GM19397 (cell line): ENCODE results near the gene SLC6A19.

ENCODE experiments used
- ATAC-seq: cut with Tn5 transposase; IDR thresholded peaks from one replicate; pipeline ENCODE4 v1.9.1; 2021; ENCODE audit warnings: mild to moderate bottlenecking, moderate library complexity; ENCODE audit not compliant: unreplicated experiment

The SLC6A19 gene

DNA sequence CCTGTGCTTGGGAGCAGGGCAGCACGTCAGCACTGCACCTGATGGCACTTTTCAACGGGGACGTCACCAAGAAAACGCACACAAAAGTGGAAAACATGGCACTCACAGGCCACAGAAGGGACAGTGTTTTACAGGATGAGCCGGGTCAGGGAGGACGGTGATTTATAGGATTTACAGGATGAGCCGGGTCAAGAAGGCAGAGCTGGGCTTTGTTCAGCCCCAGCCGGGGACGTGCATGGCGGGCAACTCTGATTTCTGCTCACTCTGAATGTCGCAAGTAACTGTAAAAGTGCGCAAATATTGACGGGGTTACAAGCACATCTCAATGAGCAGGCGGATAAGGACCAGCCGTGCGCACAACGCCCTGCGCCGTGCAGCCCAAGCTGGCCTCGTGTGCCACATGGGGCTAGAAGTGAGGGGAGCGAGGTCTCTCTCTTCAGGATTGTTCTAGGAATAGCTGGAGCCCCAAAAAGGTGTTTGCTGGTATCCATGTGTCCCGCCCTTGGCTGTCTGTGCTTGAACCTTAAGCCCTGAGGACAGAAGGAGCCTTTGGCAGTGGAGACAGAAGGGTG is 40.2 kb downstream of the SLC6A19 start:
- no peak for ATAC-seq

DNA sequence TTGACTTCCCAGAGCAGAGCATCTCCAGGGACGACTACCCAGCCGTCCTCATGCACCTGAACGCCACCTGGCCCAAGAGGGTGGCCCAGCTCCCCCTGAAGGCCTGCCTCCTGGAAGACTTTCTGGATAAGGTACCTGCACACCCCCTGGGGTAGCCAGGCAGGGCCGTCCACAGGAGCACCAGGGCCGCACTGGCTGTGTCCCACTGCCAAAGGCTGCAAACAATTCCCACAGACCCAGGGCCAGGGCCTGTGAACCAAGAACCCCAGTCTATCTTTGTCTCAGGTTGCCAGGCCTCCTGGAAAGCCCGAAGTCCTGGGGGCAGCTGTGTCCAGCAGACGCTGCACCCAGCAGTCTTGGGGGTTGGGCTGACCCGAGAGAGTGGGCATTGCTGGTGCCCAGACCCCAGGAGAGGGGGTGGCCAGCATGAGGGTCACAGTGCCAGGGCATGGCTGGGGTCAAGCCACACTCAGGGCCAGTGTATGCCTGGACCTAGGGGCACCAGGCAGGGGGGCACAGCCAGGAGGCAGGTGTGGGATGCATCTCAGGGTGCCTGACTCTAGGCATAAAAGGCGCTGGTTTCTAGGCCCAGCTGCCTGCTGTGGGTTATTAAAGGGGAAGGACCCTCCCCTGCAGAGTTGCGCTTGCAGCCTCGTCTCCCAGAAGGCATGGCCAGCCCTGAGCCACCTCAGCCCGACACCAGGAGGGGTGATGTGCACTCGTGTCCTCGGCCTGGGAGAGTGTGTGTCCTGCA is 41.5 kb downstream of the SLC6A19 start:
- no peak for ATAC-seq

- no peak for ATAC-seq
Observed at GRCh38 chr5:1243487-1244130, 42.2 kb downstream of the SLC6A19 start.

DNA sequence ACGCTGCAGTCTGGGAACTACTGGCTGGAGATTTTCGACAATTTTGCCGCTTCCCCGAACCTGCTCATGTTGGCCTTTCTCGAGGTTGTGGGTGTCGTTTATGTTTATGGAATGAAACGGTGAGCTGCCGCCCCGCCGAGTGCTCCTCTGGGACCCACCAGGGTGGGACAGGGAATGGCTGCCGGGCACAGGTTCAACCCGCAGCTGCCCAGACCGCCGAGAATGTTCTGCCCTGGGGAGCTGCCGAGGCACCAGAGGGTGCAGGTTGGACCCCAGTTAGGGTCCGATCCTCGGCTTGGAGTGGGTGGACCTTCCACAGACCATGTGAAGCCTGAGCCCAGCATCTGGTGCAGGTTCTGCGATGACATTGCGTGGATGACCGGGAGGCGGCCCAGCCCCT is 42.9 kb downstream of the SLC6A19 start:
- no peak for ATAC-seq

DNA sequence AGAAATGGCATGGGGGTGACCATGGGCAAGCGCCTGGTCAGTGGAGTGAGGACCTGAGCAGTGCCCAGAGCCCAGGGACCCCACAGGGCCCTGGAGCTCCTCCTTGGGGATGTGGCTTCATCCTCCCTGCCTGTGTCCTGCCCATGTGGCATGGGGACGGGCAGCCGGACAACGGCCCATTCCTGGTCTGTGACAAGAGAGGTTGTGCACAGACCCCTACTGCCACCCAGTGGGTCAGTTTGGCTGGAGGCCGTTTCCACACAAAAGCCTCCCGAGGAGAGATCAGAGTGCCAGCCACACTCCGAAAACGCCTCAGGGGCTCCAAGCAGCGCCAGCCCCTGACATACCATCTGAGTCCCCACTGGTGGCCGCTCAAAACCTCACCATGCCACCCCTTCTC is 43.6 kb downstream of the SLC6A19 start:
- no peak for ATAC-seq

- ATAC-seq = no peak
Observed at GRCh38 chr5:1245905-1246576, 44.6 kb downstream of the SLC6A19 start.

- no peak for ATAC-seq
Observed at GRCh38 chr5:1246711-1247431, 45.5 kb downstream of the SLC6A19 start.

- ATAC-seq = no peak
Observed at GRCh38 chr5:1247811-1248210, 46.4 kb downstream of the SLC6A19 start.

- no peak for ATAC-seq
Observed at GRCh38 chr5:1249366-1250280, 48.2 kb downstream of the SLC6A19 start.

- ATAC-seq = no peak
Observed at GRCh38 chr5:1251678-1252580, 50.5 kb downstream of the SLC6A19 start.

DNA sequence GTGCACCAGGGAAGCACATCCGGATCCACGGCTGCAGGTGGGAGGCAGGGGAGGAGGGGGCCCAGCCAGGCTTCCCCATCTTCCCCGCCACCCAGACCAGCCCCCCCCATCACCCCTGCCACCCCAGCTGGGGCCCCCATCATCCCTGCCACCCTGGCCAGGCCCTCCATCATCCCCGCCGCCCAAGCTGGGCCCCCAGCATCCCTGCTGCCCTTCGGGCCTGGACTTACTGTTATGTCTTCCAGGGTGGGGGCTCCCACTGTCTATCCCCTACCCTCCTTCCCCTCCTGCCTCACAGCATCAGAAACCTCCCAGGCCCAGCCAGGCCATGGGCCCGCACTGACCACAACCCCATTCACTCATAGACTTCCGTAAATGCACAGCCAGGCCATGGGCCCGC is 51.3 kb downstream of the SLC6A19 start:
- no peak for ATAC-seq

GRCh38 chr5:1253456-1254105 is 52.2 kb downstream of the SLC6A19 start:
- ATAC-seq = no peak

- ATAC-seq = no peak
Observed at GRCh38 chr5:1254196-1254595, 52.8 kb downstream of the SLC6A19 start.

GRCh38 chr5:1255081-1255561 is 53.7 kb downstream of the SLC6A19 start:
- ATAC-seq = no peak

DNA sequence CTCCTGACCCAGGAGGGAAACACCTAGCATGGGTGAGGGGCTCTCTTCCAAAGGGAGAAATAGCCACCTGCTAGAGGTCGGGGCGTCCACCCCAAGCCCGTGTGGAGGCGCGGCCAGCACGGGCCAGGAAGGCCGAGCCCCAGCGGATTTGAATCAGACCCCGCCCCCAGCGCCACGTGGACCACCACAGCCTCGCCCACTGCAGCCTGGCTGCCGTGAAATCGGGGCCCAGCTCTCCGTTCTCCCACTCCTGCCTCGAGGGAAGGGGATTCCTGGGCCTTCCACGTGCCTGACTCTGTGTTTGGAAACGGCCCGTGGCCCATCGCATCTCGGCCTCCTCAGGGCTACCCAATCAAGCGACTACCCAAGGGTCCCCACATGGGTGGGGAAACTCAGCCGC is 55.4 kb downstream of the SLC6A19 start:
- ATAC-seq = no peak

GRCh38 chr5:1257363-1257762 is 56.0 kb downstream of the SLC6A19 start:
- no peak for ATAC-seq

GRCh38 chr5:1257841-1258240 is 56.4 kb downstream of the SLC6A19 start:
- no peak for ATAC-seq

DNA sequence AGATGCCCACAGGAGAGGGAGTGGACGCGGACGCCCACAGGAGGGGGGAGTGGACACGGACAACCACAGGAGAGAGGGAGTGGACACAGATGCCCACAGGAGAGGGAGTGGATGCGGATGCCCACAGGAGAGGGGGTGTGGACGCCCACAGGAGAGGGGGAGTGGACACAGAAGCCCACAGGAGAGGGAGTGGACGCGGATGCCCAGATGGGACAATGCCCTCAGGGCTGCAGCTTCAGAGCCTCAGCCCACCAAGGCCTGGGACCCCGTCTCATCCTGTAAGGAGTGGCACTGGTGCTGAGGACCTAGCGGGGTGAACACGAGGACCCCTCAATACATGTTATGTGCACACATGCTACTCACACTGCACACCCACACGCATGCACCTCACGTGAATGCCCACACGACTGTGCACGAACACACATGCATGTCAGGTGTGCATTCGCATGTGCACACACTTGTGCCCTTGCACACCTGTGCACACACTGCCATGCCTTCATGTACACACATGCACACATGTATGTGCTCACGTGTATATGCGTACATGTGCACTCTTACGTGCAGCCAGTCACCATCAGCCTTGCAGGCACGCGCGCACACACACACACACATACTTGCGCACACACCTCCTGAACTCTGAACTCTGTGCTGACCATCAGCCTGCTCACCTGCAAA is 58.5 kb downstream of the SLC6A19 start:
- no peak for ATAC-seq
